ENCODE results near the gene IQSEC2. TPM values are rescaled to one million over a fixed set of nuclear protein-coding genes. Genes with fewer than 3 reads are reported as not detected.

Gene IQSEC2
- total and polyA plus RNA-seq, 3 donors from 2014 or later = 15.6 to 19.9 (median 19.3) TPM

DNA sequence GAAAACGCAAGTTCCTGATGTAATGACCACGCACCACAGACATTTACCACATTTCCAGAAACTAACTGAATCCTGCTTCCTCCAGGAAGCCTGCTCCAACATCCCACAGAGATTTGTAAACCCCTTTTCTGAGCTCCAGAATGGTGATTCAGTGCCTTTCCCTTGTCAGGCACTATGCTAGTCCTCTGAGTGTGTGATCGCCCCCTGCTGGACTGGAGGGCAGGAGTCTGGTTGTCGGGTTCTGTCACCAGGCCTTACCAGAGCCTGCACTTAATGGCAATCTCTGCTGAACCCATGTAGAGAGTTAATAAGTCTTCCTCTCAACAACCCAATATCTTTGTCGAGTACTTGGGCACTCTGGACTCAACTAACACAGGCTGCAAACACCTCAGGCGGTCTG, 41.9 kb downstream of the IQSEC2 start:
- Histone ChIP-seq H3K27me3 (no peaks in the 10 kb centered on the region), H3K36me3 (ENCODE audit: low read depth, missing control alignments) (no peaks in the 10 kb centered on the region), H3K9me3 (no peaks in the 10 kb centered on the region), H3K4me1 (no peaks in the 10 kb centered on the region), H3K4me3 (no peak overlapping the region), H3K27ac (no peak overlapping the region)
- TF ChIP-seq POLR2A (IDR thresholded peaks at IDR 0.05) (no peak), CTCF (IDR thresholded peaks at IDR 0.05) (no peak)
- WGBS, 2 donors = 89 to 96% methylated on average over 6 of the region's 6 CpGs
- intact Hi-C loops (cut with DNase I; ENCODE audit: low total_unique reads) = no loop called here
- no peak for DNase-seq

- H3K4me3 ChIP-seq = no peak overlapping the region
- no peaks in the 10 kb centered on the region for H3K27me3 ChIP-seq
- WGBS, 2 donors = 91 to 97% methylated on average over 7 to 10 of the region's 10 CpGs
- DNase-seq = no peak
- no peaks in the 10 kb centered on the region for H3K9me3 ChIP-seq
- no peak for TF ChIP-seq POLR2A (IDR thresholded peaks at IDR 0.05)
- no peak for TF ChIP-seq CTCF (IDR thresholded peaks at IDR 0.05)
- H3K27ac ChIP-seq = no peak overlapping the region
- no peaks in the 10 kb centered on the region for H3K36me3 ChIP-seq (ENCODE audit: low read depth, missing control alignments)
- no peaks in the 10 kb centered on the region for H3K4me1 ChIP-seq
- intact Hi-C loops (cut with DNase I; ENCODE audit: low total_unique reads) = no loop called here
These were observed 44.3 kb downstream of the IQSEC2 start for GRCh38 chrX:53237056-53237455.

GRCh38 chrX:53236025-53236679, 45.2 kb downstream of the IQSEC2 start:
- Histone ChIP-seq H3K4me1 (no peaks in the 10 kb centered on the region), H3K4me3 (no peak overlapping the region), H3K27ac (no peak overlapping the region), H3K36me3 (ENCODE audit: low read depth, missing control alignments) (no peaks in the 10 kb centered on the region), H3K27me3 (no peaks in the 10 kb centered on the region), H3K9me3 (no peaks in the 10 kb centered on the region)
- TF ChIP-seq CTCF (IDR thresholded peaks at IDR 0.05) = no peak
- TF ChIP-seq POLR2A (IDR thresholded peaks at IDR 0.05) = no peak
- DNase-seq = no peak
- intact Hi-C loops (cut with DNase I; ENCODE audit: low total_unique reads) = no loop called here
- WGBS, 2 donors = 89 to 90% methylated on average over 2 to 14 of the region's 20 CpGs

GRCh38 chrX:53235566-53235965, 45.8 kb downstream of the IQSEC2 start:
- H3K4me1 ChIP-seq = no peaks in the 10 kb centered on the region
- H3K36me3 ChIP-seq (ENCODE audit: low read depth, missing control alignments) = no peaks in the 10 kb centered on the region
- H3K27me3 ChIP-seq = no peaks in the 10 kb centered on the region
- 60 to 83% methylated on average over 1 to 10 of the region's 12 CpGs for WGBS, 2 donors
- no peak for DNase-seq
- H3K27ac ChIP-seq = no peak overlapping the region
- TF ChIP-seq CTCF (IDR thresholded peaks at IDR 0.05) = no peak
- TF ChIP-seq POLR2A (IDR thresholded peaks at IDR 0.05) = no peak
- no peak overlapping the region for H3K4me3 ChIP-seq
- intact Hi-C loops (cut with DNase I; ENCODE audit: low total_unique reads) = no loop called here
- no peaks in the 10 kb centered on the region for H3K9me3 ChIP-seq

- DNase-seq = no peak
- H3K9me3 ChIP-seq = no peaks in the 10 kb centered on the region
- no peaks in the 10 kb centered on the region for H3K27me3 ChIP-seq
- H3K4me3 ChIP-seq = no peak overlapping the region
- no peaks in the 10 kb centered on the region for H3K36me3 ChIP-seq (ENCODE audit: low read depth, missing control alignments)
- intact Hi-C loops (cut with DNase I; ENCODE audit: low total_unique reads) = no loop called here
- WGBS, 2 donors = 95 to 100% methylated on average over 2 to 4 of the region's 9 CpGs
- no peaks in the 10 kb centered on the region for H3K4me1 ChIP-seq
- TF ChIP-seq CTCF (IDR thresholded peaks at IDR 0.05) = no peak
- H3K27ac ChIP-seq = no peak overlapping the region
These were observed 46.9 kb downstream of the IQSEC2 start for GRCh38 chrX:53234484-53234883.
